Nephron (organoid): ENCODE data around the gene HSPA12B.

Experiments used
- H3K27ac Mint-ChIP-seq, 3 experiments: 2 replicates each; pipeline ENCODE4 v1.8.0; 2020; ENCODE audit warnings: mixed read lengths in 3 of 3, mild to moderate bottlenecking in 2 of 3, moderate library complexity in 1 of 3
- H3K27me3 Mint-ChIP-seq: 2 replicates; pipeline ENCODE4 v1.8.0; 2021; ENCODE audit warnings: low read depth, mild to moderate bottlenecking, moderate library complexity, mixed read lengths
- H3K36me3 Mint-ChIP-seq: 2 replicates; pipeline ENCODE4 v1.8.0; 2020; ENCODE audit warnings: low read depth, mixed read lengths
- H3K4me1 Mint-ChIP-seq: 2 replicates; pipeline ENCODE4 v1.8.0; 2020; ENCODE audit warnings: mixed read lengths
- H3K4me3 Mint-ChIP-seq, 3 experiments: 2 replicates each; pipeline ENCODE4 v1.8.0; 2020; ENCODE audit warnings: mild to moderate bottlenecking in 3 of 3, mixed read lengths in 3 of 3, moderate library complexity in 2 of 3
- H3K9me3 Mint-ChIP-seq: 2 replicates; pipeline ENCODE4 v1.8.0; 2020; ENCODE audit warnings: mixed read lengths
- TF ChIP-seq, protein P1 (sequence below), 3 experiments: fragments of 200-600 bp; sonication (generic); IDR thresholded peaks; one replicate each; pipeline ENCODE4 v1.5.0; 2021; ENCODE audit warnings: antibody characterized with exemption in 3 of 3; ENCODE audit not compliant: unreplicated experiment in 3 of 3

HSPA12B gene, protein sequence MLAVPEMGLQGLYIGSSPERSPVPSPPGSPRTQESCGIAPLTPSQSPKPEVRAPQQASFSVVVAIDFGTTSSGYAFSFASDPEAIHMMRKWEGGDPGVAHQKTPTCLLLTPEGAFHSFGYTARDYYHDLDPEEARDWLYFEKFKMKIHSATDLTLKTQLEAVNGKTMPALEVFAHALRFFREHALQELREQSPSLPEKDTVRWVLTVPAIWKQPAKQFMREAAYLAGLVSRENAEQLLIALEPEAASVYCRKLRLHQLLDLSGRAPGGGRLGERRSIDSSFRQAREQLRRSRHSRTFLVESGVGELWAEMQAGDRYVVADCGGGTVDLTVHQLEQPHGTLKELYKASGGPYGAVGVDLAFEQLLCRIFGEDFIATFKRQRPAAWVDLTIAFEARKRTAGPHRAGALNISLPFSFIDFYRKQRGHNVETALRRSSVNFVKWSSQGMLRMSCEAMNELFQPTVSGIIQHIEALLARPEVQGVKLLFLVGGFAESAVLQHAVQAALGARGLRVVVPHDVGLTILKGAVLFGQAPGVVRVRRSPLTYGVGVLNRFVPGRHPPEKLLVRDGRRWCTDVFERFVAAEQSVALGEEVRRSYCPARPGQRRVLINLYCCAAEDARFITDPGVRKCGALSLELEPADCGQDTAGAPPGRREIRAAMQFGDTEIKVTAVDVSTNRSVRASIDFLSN

DNA sequence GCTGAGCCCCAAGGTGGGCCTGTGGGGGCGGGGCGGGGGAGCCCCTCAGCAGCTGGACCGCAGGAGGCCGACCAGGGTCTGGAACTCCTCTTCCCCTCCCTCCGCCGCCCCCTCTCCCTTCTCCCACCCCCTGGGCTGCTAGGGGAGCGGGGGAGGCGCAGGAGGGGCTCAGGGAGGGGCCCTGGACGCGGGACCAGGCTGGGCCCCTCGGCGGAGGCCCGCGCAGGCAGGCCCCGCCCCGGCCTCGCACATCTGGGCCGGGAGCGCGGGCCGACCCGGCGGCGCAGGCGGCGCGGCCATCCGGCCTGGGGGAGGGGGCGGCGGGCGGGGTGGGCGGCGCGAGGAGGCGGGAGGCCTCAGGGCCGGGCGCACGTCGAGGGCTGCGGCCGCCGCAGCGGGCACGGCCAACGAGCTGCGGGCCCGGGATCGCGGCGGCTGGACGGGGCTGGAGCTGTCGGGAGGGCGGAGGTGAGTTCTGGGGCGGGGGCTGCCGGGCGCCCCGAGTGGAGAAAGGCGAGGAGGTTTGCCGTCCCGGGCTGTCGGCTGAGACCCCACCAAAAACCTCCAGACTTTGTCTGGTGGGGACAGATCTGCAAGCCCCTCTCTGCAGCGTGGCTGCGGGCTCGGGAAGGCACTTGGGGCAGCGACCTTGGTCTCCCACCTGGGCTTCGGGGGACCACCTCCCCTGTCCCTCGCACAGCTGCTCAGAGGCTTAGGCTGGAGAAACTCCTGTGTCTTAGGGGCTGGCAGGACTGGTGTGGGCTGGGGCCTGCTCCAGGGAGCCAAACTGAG is at the start of gene HSPA12B:
Gene HSPA12B (plus strand): TSS at position 359 of the 792 bp plus-strand sequence. CDS start 5,990 bp downstream, outside the sequence.
- Mint-ChIP-seq H3K4me1 (peaks cover 40% of the 10 kb centered on the region), H3K4me3 (peak within 1 kb of the TSS; percentile 77 to 81 (median 79)), H3K36me3 (peaks cover 3% of the 10 kb centered on the region), H3K27me3 (peaks cover 14% of the 10 kb centered on the region), H3K9me3 (no peaks in the 10 kb centered on the region), H3K27ac (peak within 1 kb of the TSS; percentile 43 to 79 (median 62))
- TF ChIP-seq, protein P1, sequence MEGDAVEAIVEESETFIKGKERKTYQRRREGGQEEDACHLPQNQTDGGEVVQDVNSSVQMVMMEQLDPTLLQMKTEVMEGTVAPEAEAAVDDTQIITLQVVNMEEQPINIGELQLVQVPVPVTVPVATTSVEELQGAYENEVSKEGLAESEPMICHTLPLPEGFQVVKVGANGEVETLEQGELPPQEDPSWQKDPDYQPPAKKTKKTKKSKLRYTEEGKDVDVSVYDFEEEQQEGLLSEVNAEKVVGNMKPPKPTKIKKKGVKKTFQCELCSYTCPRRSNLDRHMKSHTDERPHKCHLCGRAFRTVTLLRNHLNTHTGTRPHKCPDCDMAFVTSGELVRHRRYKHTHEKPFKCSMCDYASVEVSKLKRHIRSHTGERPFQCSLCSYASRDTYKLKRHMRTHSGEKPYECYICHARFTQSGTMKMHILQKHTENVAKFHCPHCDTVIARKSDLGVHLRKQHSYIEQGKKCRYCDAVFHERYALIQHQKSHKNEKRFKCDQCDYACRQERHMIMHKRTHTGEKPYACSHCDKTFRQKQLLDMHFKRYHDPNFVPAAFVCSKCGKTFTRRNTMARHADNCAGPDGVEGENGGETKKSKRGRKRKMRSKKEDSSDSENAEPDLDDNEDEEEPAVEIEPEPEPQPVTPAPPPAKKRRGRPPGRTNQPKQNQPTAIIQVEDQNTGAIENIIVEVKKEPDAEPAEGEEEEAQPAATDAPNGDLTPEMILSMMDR (IDR thresholded peaks at IDR 0.05; ENCODE audit: unreplicated experiment in 3 of 3): no peak

- H3K27ac Mint-ChIP-seq: peak overlapping the region in 2 of 3 experiments; percentile 10 to 18
These were observed 47.1 kb upstream of the HSPA12B start for GRCh38 chr20:3685341-3685740.

GRCh38 chr20:3686421-3686820 is 46.1 kb upstream of the HSPA12B start:
- Mint-ChIP-seq H3K4me1 (peaks cover 44% of the 10 kb centered on the region), H3K4me3 (peak overlapping the region in 1 of 3 experiments; percentile 33), H3K9me3 (no peaks in the 10 kb centered on the region), H3K36me3 (no peaks in the 10 kb centered on the region), H3K27ac (peak overlapping the region; percentile 8 to 92 (median 72)), H3K27me3 (peaks cover 15% of the 10 kb centered on the region)
- TF ChIP-seq, protein P1 (IDR thresholded peaks at IDR 0.05; ENCODE audit: unreplicated experiment in 3 of 3): peak in 1 of 3 experiments; percentile 1

More at GRCh38 chr20:3685341-3685740, 47.1 kb upstream of the HSPA12B start:
- Mint-ChIP-seq H3K27me3 (peaks cover 21% of the 10 kb centered on the region), H3K9me3 (no peaks in the 10 kb centered on the region), H3K4me3 (peak overlapping the region in 2 of 3 experiments; percentile 10 to 42), H3K36me3 (no peaks in the 10 kb centered on the region), H3K4me1 (peaks cover 52% of the 10 kb centered on the region)
- TF ChIP-seq, protein P1 (IDR thresholded peaks at IDR 0.05; ENCODE audit: unreplicated experiment in 3 of 3): no peak

DNA sequence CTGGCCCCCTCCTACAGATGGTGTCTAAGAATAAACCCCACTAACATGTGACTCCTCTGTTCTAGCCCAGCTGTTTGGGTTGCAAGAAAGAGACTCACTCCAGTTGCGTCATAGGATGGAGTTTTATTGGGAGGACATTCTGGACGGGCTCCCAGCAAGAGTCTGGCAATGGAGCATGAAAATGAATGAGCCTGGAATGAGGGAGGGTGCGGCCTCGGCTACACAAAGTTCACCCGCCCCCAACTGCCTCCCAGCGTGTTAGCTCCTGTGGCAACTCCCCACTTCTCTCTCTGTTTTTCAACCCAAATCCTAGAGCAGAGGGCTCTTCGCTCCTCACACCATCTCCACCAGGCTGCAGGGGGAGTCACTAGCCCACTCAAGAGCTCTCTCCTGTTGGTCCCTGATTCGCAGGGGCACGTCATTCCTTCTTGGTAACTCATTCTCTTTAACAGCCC is 45.6 kb upstream of the HSPA12B start:
- peaks cover 15% of the 10 kb centered on the region for H3K27me3 Mint-ChIP-seq

DNA sequence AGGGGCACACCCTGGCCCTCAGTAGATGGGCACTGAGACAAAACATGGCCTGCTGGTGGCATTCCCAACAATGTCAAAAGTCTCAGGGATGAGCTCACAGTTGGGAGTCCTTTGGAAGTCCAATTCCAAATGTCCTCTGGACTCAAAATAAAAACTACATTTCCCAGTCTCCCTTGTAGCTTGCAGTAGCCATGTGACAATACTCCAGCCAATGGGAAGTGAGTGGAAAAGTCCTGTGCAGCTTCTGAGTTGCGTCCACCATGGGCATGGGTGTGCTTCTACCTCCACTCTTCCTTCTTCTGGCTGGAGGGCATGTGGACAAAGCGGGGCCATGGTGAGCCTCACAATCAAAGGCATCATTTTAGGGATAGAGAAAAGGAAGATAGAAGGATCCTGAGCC is 44.8 kb upstream of the HSPA12B start:
- Mint-ChIP-seq H3K9me3 (no peaks in the 10 kb centered on the region), H3K4me1 (peaks cover 44% of the 10 kb centered on the region), H3K27me3 (peaks cover 15% of the 10 kb centered on the region), H3K36me3 (no peaks in the 10 kb centered on the region), H3K4me3 (no peak overlapping the region), H3K27ac (peak overlapping the region in 2 of 3 experiments; percentile 56 to 72)
- TF ChIP-seq, protein P1 (IDR thresholded peaks at IDR 0.05; ENCODE audit: unreplicated experiment in 3 of 3): no peak

More for the DNA sequence above, 45.6 kb upstream of the HSPA12B start:
- peaks cover 44% of the 10 kb centered on the region for H3K4me1 Mint-ChIP-seq
- TF ChIP-seq, protein P1 (IDR thresholded peaks at IDR 0.05; ENCODE audit: unreplicated experiment in 3 of 3): peak in 1 of 3 experiments; percentile 22
- H3K27ac Mint-ChIP-seq: peak overlapping the region; percentile 8 to 92 (median 72)
- peak overlapping the region in 2 of 3 experiments; percentile 33 for H3K4me3 Mint-ChIP-seq
- H3K36me3 Mint-ChIP-seq: no peaks in the 10 kb centered on the region
- no peaks in the 10 kb centered on the region for H3K9me3 Mint-ChIP-seq
